ENCODE data around the gene NAT8L. TPM values are rescaled to one million over a fixed set of nuclear protein-coding genes. Genes with fewer than 3 reads are reported as not detected.

The NAT8L gene
- total and polyA plus RNA-seq, 2 of the 13 experiments (the other 11 are each of a cell fraction or from before 2014, with no cell fraction given): 2.2 to 3.3 TPM

- TF ChIP-seq NFIC (IDR thresholded peaks at IDR 0.05; ENCODE audit: low read length) (no peak), HNF4A (CRISPR knock-in tag; IDR thresholded peaks at IDR 0.05) (peak; percentile 83), ZBTB7B (CRISPR knock-in tag; IDR thresholded peaks at IDR 0.05) (peak; percentile 5; the same call in 1 of the 2 replicates), SCMH1 (CRISPR knock-in tag; IDR thresholded peaks at IDR 0.05; ENCODE audit: borderline replicate concordance) (no peak), ZNF574 (CRISPR knock-in tag; IDR thresholded peaks at IDR 0.05) (peak; percentile 36; the same call in 1 of the 2 replicates), ATF2 (CRISPR knock-in tag; IDR thresholded peaks at IDR 0.05) (no peak), STAG1 (CRISPR knock-in tag; IDR thresholded peaks at IDR 0.05) (peak; percentile 31), PHF21A (CRISPR knock-in tag; IDR thresholded peaks at IDR 0.05) (no peak), ZHX2 (IDR thresholded peaks at IDR 0.05; ENCODE audit: low read depth) (no peak), ZHX2 (CRISPR knock-in tag; IDR thresholded peaks at IDR 0.05; ENCODE audit: borderline replicate concordance) (0 out of 2 replicates have a peak, but pooled peaks have one; percentile 41), BRF2 (CRISPR knock-in tag; IDR thresholded peaks at IDR 0.05) (0 out of 2 replicates have a peak, but pooled peaks have one; percentile 29), ZNF10 (CRISPR knock-in tag; IDR thresholded peaks at IDR 0.05; ENCODE audit: borderline replicate concordance, low read depth) (no peak), NR2F6 (IDR thresholded peaks at IDR 0.05) (no peak), NR2F6 (CRISPR knock-in tag; IDR thresholded peaks at IDR 0.05) (no peak), CEBPZ (IDR thresholded peaks at IDR 0.05; ENCODE audit: low read length) (no peak)
These were observed 17.9 kb downstream of the NAT8L start (continued) for GRCh38 chr4:2076908-2077536.
